Tibial nerve (tissue), 4 donors: ENCODE data around the gene AGBL3. TPM values are rescaled to one million over a fixed set of nuclear protein-coding genes. Genes with fewer than 3 reads are reported as not detected.

Source experiments
- DNase-seq, 2 donors: peaks; one replicate each; pipeline ENCODE4 v3.0.0-alpha.2; 2019; ENCODE audit warnings: low spot score in 2 of 2
- H3K27ac ChIP-seq, 4 donors: fragments of 200-600 bp; sonication (generic) in 3 of 4; one replicate each; pipeline ENCODE4 v1.5.1; 2017 to 2019; ENCODE audit warnings: mild to moderate bottlenecking in 1 of 4
- H3K27me3 ChIP-seq, 2 donors: fragments of 200-600 bp; sonication (generic) in 1 of 2; one replicate each; pipeline versions ENCODE4 v1.5.1 to v1.6.0; 2017 to 2019
- H3K36me3 ChIP-seq, 3 donors: fragments of 200-600 bp; sonication (generic); one replicate each; pipeline ENCODE4 v1.5.1; 2018 to 2019
- H3K4me1 ChIP-seq, 4 donors: fragments of 200-600 bp; sonication (generic) in 3 of 4; one replicate each; pipeline ENCODE4 v1.5.1; 2017 to 2019
- H3K4me3 ChIP-seq, 4 donors: fragments of 200-600 bp; sonication (generic) in 3 of 4; one replicate each; pipeline ENCODE4 v1.5.1; 2017 to 2019; ENCODE audit warnings: mild to moderate bottlenecking in 1 of 4, moderate library complexity in 1 of 4
- H3K9me3 ChIP-seq, 4 donors: fragments of 200-600 bp; sonication (generic) in 3 of 4; one replicate each; pipeline ENCODE4 v1.5.1; 2017 to 2019
- CTCF ChIP-seq, 5 experiments: fragments of 200-600 bp in 3 of 5; fragments of 450-650 bp in 2 of 5; sonication (generic) in 3 of 5; IDR thresholded peaks; one replicate each; pipeline ENCODE4 v1.5.1; 2016 to 2019; ENCODE audit warnings: antibody characterized with exemption in 5 of 5, mild to moderate bottlenecking in 3 of 5, moderate library complexity in 2 of 5
- EP300 ChIP-seq, 2 donors: sonication (generic); formaldehyde crosslinking; IDR thresholded peaks; one replicate each; pipeline ENCODE4 v1.6.1; 2017; ENCODE audit warnings: antibody characterized with exemption in 2 of 2, mild to moderate bottlenecking in 1 of 2
- POLR2A ChIP-seq, 2 donors: fragments of 450-650 bp; IDR thresholded peaks; one replicate each; pipeline ENCODE4 v1.6.1; 2017; ENCODE audit warnings: antibody characterized with exemption in 2 of 2, mild to moderate bottlenecking in 2 of 2, moderate library complexity in 2 of 2
- WGBS, 2 donors: methylation state at CpG; one replicate each; pipeline ENCODE4 v1.1.5; 2018; 5-methylcytosine and 5-hydroxymethylcytosine counted together
- total RNA-seq, 4 donors: library from RNA; depleted of rRNA; stranded (reverse); fragments of >200 nt; gene quantifications; one replicate each; pipeline ENCODE4 v1.1.0, GENCODE V29; 2016

AGBL3 gene
- total RNA-seq, 4 donors from 2014 or later = 1.3 to 3.1 (median 1.9) TPM

GRCh38 chr7:135184254-135184841, 198.0 kb downstream of the AGBL3 start:
- H3K9me3 ChIP-seq = peaks cover 0 to 44% (median 12%) of the 10 kb centered on the region in 4 donors
- DNase-seq = no peak
- no peak overlapping the region for H3K4me3 ChIP-seq
- no peak overlapping the region for H3K27ac ChIP-seq
- H3K27me3 ChIP-seq = no peaks in the 10 kb centered on the region
- 98% methylated on average over 5 of the region's 5 CpGs for WGBS, 2 donors
- peaks cover 6 to 100% (median 30%) of the 10 kb centered on the region in 3 donors for H3K36me3 ChIP-seq
- peaks cover 0 to 2% (median 0%) of the 10 kb centered on the region in 4 donors for H3K4me1 ChIP-seq
- no peak for TF ChIP-seq EP300 (IDR thresholded peaks at IDR 0.05)
- TF ChIP-seq POLR2A (IDR thresholded peaks at IDR 0.05) = no peak
- TF ChIP-seq CTCF (IDR thresholded peaks at IDR 0.05) = no peak

Other genes with a start within 250 kb of the AGBL3 start
- 100 to 1,000 TPM; 320 to 870 (median 433) TPM for gene CALD1, start 206.9 kb upstream of the AGBL3 start, total RNA-seq
- gene TMEM140, start 161.6 kb downstream of the AGBL3 start, total RNA-seq = 10 to 100 TPM; 20.5 to 46.9 (median 32.5) TPM
- 10 to 100 TPM; 41.8 to 50.6 (median 49.4) TPM for gene CYREN, start 184.2 kb downstream of the AGBL3 start, total RNA-seq
- gene WDR91, start 225.0 kb downstream of the AGBL3 start, total RNA-seq = 10 to 100 TPM; 20.7 to 82.2 (median 32.6) TPM
- not detected for gene STRA8, start 247.3 kb downstream of the AGBL3 start, total RNA-seq